Kidney (tissue), 14 donors: ENCODE results near the gene EPAS1. TPM values are rescaled to one million over a fixed set of nuclear protein-coding genes. Genes with fewer than 3 reads are reported as not detected.

Experiments used
- DNase-seq, 5 donors: peaks; one replicate each; pipeline ENCODE4 v3.0.0-alpha.2; 2013 to 2020
- FAIRE-seq: peaks from 2 replicates; lab custom pipeline; 2012; peaks lifted over from hg19 to GRCh38; lab: Jason Lieb, UNC
- H3K27ac ChIP-seq, 2 donors: one replicate each; pipeline ENCODE4 v1.7.0; 2013; ENCODE audit warnings: low read depth in 2 of 2, low read length in 2 of 2, inconsistent platforms in 1 of 2
- H3K27me3 ChIP-seq: one replicate; pipeline ENCODE4 v1.7.1; 2013; ENCODE audit warnings: low read length, inconsistent platforms; ENCODE audit not compliant: control insufficient read depth, insufficient read depth
- H3K36me3 ChIP-seq, 3 donors: one replicate each; pipeline versions ENCODE4 v1.7.0 to v1.7.1; 2013; ENCODE audit warnings: low read length in 3 of 3, control low read depth in 1 of 3, inconsistent platforms in 1 of 3; ENCODE audit not compliant: insufficient read depth in 3 of 3, control insufficient read depth in 2 of 3
- H3K4me1 ChIP-seq, 3 donors: one replicate each; pipeline versions ENCODE4 v1.7.0 to v1.7.1; 2013; ENCODE audit warnings: low read length in 3 of 3, inconsistent platforms in 1 of 3, low read depth in 1 of 3; ENCODE audit not compliant: control insufficient read depth in 2 of 3, insufficient read depth in 2 of 3
- H3K4me3 ChIP-seq, 3 donors: one replicate each; pipeline versions ENCODE4 v1.7.0 to v1.8.1; 2013; ENCODE audit warnings: low read length in 3 of 3, control low read depth in 1 of 3, inconsistent platforms in 1 of 3
- H3K9ac ChIP-seq, 3 donors: one replicate each; pipeline versions ENCODE4 v1.7.0 to v1.7.1; 2013; ENCODE audit warnings: low read length in 3 of 3, control low read depth in 1 of 3, inconsistent platforms in 1 of 3
- H3K9me3 ChIP-seq, 3 donors: one replicate each; pipeline versions ENCODE4 v1.7.0 to v1.7.1; 2013; ENCODE audit warnings: low read length in 3 of 3, control low read depth in 1 of 3, inconsistent platforms in 1 of 3; ENCODE audit not compliant: control insufficient read depth in 2 of 3, insufficient read depth in 1 of 3
- CTCF ChIP-seq: IDR thresholded peaks from 3 replicates; pipeline ENCODE4 v1.5.1; 2012; ENCODE audit warnings: mild to moderate bottlenecking, moderate library complexity, borderline replicate concordance; ENCODE audit not compliant: insufficient read depth; ENCODE audit errors: extremely low read depth
- intact Hi-C: fragments of 100-400 bp; cut with DNase I; formaldehyde crosslinking; loops from one replicate; pipeline ENCODE4 v1.11.1; 2022
- polyA plus RNA-seq: library from polyadenylated mRNA; stranded (reverse); fragments of 350-450 nt; fragmentation: Illumina TruSeq; extraction: RNeasy Lipid Tissue Mini Kit (QIAGEN cat#74804); gene quantifications from one replicate; pipeline ENCODE4 v1.2.3, GENCODE V29; 2014; ENCODE audit warnings: low read depth, low replicate concordance; ENCODE audit not compliant: insufficient read depth
- total RNA-seq: library from RNA; stranded (reverse); fragmentation: NEBNext Ultra II Directional; extraction: Animal tissue kit (Norgen Biotek cat#: 25700); gene quantifications from one replicate; pipeline ENCODE4 v1.2.1, GENCODE V29; 2021
- donor health status: control.
- donor health status: control.
- donor health status: control.
- donor health status: control.
- donor health status: control.
- donor health status: DM: yes; HTN: yes; CAD: no.
- donor health status: Normal renal cell carcinoma (clear cell type).

The EPAS1 gene
- total and polyA plus RNA-seq, 2 donors from 2014 or later, result 142 to 398 TPM

- Histone ChIP-seq H3K4me1 (peaks cover 3 to 85% (median 76%) of the 10 kb centered on the region in 3 donors), H3K4me3 (peak overlapping the region in 2 of 3 donors; percentile 7 to 53), H3K9me3 (no peaks in the 10 kb centered on the region), H3K27ac (peak overlapping the region; percentile 23 to 75), H3K27me3 (no peaks in the 10 kb centered on the region), H3K9ac (peak overlapping the region in 1 of 3 donors; percentile 62), H3K36me3 (no peaks in the 10 kb centered on the region)
- DNase-seq (peak in 1 of 5 donors; percentile 61), FAIRE-seq (no peak)
- intact Hi-C loops, result no loop called here
- no peak for TF ChIP-seq CTCF
Measured at GRCh38 chr2:46334389-46335271, 37.4 kb downstream of the EPAS1 start.

- Histone ChIP-seq H3K9me3 (no peaks in the 10 kb centered on the region), H3K4me3 (peak overlapping the region; percentile 35 to 53 (median 40)), H3K27ac (peak overlapping the region; percentile 23 to 75), H3K27me3 (no peaks in the 10 kb centered on the region), H3K9ac (peak overlapping the region in 2 of 3 donors; percentile 9 to 62), H3K4me1 (peaks cover 3 to 78% (median 69%) of the 10 kb centered on the region in 3 donors), H3K36me3 (no peaks in the 10 kb centered on the region)
- FAIRE-seq (no peak), DNase-seq (peak in 4 of 5 donors; percentile 46 to 79 (median 63))
- intact Hi-C loops, result no loop called here
- TF ChIP-seq CTCF, result no peak
Measured at GRCh38 chr2:46335391-46336282, 38.4 kb downstream of the EPAS1 start.

- FAIRE-seq (no peak), DNase-seq (no peak)
- Histone ChIP-seq H3K4me1 (peaks cover 3 to 70% (median 62%) of the 10 kb centered on the region in 3 donors), H3K36me3 (no peaks in the 10 kb centered on the region), H3K27me3 (no peaks in the 10 kb centered on the region), H3K9me3 (no peaks in the 10 kb centered on the region), H3K27ac (peak overlapping the region; percentile 23 to 75), H3K4me3 (peak overlapping the region in 1 of 3 donors; percentile 53), H3K9ac (no peak overlapping the region)
- intact Hi-C loops, result no loop called here
- no peak for TF ChIP-seq CTCF
Measured at GRCh38 chr2:46336283-46336959, 39.2 kb downstream of the EPAS1 start.
